HepG2 (cell line): ENCODE results near the gene AEBP1. TPM values are rescaled to one million over a fixed set of nuclear protein-coding genes. Genes with fewer than 3 reads are reported as not detected.
A peak's percentile ranks its signal among the peaks of the same experiment; 100 is the strongest.

ENCODE experiments used
- NRL ChIP-seq: sonication (generic); formaldehyde crosslinking; IDR thresholded peaks from 2 replicates; pipeline ENCODE4 v1.5.0; 2020; ENCODE audit warnings: missing genetic modification reagents, mild to moderate bottlenecking, moderate library complexity, borderline replicate concordance
- RELA ChIP-seq: sonication (generic); formaldehyde crosslinking; IDR thresholded peaks from 2 replicates; pipeline ENCODE4 v1.4.0; 2020; ENCODE audit warnings: missing genetic modification reagents
- ZNF572 ChIP-seq: sonication (generic); formaldehyde crosslinking; IDR thresholded peaks from 2 replicates; pipeline ENCODE4 v1.5.1; 2020; ENCODE audit warnings: mild to moderate bottlenecking, missing genetic modification reagents
- polyA plus RNA-seq, 8 experiments: library from polyadenylated mRNA; depleted of rRNA in 3 of 8; stranded (reverse) in 7 of 8; unstranded in 1 of 8; fragments of >200 nt; fragmentation: Illumina TruSeq in 4 of 8; extraction: Trizol in 4 of 8; gene quantifications; 2 replicates each; pipeline versions ENCODE4 v1.2.1 to v1.2.3, GENCODE V29; 2011 to 2016; ENCODE audit warnings: low read depth in 4 of 8, missing spikeins in 1 of 8, mixed read lengths in 1 of 8; ENCODE audit not compliant: insufficient read depth in 1 of 8
- total RNA-seq, 5 experiments: library from RNA; depleted of rRNA; stranded (reverse); fragments of >200 nt; fragmentation: Illumina TruSeq; extraction: Trizol; gene quantifications; 2 replicates each; pipeline ENCODE4 v1.2.3, GENCODE V29; 2016; ENCODE audit warnings: low read depth in 1 of 5
- TF ChIP-seq, protein P1 (sequence below): IDR thresholded peaks from 2 replicates; pipeline ENCODE4 v1.6.1; 2016; ENCODE audit warnings: low read depth
- TF ChIP-seq, protein P2 (sequence below): sonication (generic); formaldehyde crosslinking; IDR thresholded peaks from 2 replicates; pipeline ENCODE4 v1.4.0; 2020; ENCODE audit warnings: mild to moderate bottlenecking, low read depth, missing genetic modification reagents
- TF ChIP-seq, protein P3 (sequence below), 2 experiments: sonication (generic) in 1 of 2; formaldehyde crosslinking in 1 of 2; IDR thresholded peaks; 2 replicates each; pipeline versions ENCODE4 v1.6.1 to v1.9.0; 2014 to 2022; ENCODE audit warnings: antibody characterized with exemption in 1 of 2, borderline replicate concordance in 1 of 2, inconsistent platforms in 1 of 2, low read depth in 1 of 2, missing genetic modification reagents in 1 of 2
- TF ChIP-seq, protein P4 (sequence below): sonication (generic); formaldehyde crosslinking; IDR thresholded peaks from 2 replicates; pipeline ENCODE4 v1.4.0; 2020; ENCODE audit warnings: missing genetic modification reagents
- TF ChIP-seq, protein P5 (sequence below): sonication (generic); formaldehyde crosslinking; IDR thresholded peaks from 2 replicates; pipeline ENCODE4 v1.4.0; 2020; ENCODE audit warnings: missing genetic modification reagents

AEBP1 gene
- total and polyA plus RNA-seq, 2 of the 13 experiments (the other 11 are each of a cell fraction or from before 2014, with no cell fraction given), result 0.22 to 0.55 TPM

DNA sequence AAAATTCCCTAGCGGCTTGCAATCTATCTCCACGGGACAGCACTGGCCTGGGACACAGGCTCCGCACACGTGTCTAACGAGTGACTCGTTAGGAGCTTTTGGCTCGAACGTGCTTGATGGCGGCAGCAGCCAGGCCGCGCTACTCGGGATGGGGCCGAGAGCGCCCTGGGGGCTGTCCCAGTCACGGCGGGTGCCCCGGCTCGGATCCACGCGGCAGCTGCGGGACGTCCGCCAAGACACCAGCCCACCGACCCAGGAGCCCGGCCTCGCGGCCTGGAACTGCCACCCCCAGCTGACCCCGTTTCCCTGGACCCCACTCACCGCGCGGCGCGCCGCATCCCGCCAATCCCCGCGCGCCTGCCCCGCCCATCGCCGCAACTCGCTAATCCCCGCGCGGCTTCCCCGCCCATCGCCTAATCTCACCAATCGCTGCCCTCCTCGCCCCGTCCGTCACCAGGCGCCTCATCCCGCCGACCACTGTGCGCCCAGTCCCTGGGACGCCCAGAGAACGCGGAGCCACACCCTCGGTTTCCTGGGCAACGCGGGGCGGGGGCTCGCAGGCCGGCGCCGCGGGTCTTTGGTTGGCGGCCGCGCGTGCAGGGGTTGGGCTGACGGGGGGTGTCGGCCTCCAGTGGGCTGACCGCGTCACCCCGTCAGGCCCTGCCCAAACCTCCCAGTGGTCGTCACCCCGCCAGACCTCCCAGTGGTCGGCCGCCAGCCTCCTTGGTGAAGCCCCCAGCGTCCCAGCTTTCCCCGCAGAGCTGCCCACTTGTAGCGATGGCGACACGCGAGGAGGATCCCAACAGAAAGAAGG, 19.3 kb downstream of the AEBP1 start, which contains the start of gene POLD2 (continued):
- TF ChIP-seq, protein P1, sequence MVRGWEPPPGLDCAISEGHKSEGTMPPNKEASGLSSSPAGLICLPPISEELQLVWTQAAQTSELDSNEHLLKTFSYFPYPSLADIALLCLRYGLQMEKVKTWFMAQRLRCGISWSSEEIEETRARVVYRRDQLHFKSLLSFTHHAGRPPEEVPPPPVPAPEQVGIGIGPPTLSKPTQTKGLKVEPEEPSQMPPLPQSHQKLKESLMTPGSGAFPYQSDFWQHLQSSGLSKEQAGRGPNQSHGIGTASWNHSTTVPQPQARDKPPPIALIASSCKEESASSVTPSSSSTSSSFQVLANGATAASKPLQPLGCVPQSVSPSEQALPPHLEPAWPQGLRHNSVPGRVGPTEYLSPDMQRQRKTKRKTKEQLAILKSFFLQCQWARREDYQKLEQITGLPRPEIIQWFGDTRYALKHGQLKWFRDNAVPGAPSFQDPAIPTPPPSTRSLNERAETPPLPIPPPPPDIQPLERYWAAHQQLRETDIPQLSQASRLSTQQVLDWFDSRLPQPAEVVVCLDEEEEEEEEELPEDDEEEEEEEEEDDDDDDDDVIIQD, result peak; percentile 46; the same call in 1 of the 2 replicates
- TF ChIP-seq NRL (CRISPR knock-in tag) (peak; percentile 77; the same call in 1 of the 2 replicates), RELA (CRISPR knock-in tag) (no peak), ZNF572 (CRISPR knock-in tag) (no peak)
- TF ChIP-seq, protein P2, sequence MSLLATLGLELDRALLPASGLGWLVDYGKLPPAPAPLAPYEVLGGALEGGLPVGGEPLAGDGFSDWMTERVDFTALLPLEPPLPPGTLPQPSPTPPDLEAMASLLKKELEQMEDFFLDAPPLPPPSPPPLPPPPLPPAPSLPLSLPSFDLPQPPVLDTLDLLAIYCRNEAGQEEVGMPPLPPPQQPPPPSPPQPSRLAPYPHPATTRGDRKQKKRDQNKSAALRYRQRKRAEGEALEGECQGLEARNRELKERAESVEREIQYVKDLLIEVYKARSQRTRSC, result peak; percentile 89; the same call in 1 of the 2 replicates
- TF ChIP-seq, protein P3, sequence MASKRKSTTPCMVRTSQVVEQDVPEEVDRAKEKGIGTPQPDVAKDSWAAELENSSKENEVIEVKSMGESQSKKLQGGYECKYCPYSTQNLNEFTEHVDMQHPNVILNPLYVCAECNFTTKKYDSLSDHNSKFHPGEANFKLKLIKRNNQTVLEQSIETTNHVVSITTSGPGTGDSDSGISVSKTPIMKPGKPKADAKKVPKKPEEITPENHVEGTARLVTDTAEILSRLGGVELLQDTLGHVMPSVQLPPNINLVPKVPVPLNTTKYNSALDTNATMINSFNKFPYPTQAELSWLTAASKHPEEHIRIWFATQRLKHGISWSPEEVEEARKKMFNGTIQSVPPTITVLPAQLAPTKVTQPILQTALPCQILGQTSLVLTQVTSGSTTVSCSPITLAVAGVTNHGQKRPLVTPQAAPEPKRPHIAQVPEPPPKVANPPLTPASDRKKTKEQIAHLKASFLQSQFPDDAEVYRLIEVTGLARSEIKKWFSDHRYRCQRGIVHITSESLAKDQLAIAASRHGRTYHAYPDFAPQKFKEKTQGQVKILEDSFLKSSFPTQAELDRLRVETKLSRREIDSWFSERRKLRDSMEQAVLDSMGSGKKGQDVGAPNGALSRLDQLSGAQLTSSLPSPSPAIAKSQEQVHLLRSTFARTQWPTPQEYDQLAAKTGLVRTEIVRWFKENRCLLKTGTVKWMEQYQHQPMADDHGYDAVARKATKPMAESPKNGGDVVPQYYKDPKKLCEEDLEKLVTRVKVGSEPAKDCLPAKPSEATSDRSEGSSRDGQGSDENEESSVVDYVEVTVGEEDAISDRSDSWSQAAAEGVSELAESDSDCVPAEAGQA (IDR thresholded peaks at IDR 0.05; ENCODE audit: low read depth), result peak; percentile 23; the same call in 1 of the 2 replicates
- TF ChIP-seq, protein P3 (CRISPR knock-in tag; IDR thresholded peaks at IDR 0.05; ENCODE audit: borderline replicate concordance), result no peak
- TF ChIP-seq, protein P4, sequence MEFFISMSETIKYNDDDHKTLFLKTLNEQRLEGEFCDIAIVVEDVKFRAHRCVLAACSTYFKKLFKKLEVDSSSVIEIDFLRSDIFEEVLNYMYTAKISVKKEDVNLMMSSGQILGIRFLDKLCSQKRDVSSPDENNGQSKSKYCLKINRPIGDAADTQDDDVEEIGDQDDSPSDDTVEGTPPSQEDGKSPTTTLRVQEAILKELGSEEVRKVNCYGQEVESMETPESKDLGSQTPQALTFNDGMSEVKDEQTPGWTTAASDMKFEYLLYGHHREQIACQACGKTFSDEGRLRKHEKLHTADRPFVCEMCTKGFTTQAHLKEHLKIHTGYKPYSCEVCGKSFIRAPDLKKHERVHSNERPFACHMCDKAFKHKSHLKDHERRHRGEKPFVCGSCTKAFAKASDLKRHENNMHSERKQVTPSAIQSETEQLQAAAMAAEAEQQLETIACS (CRISPR knock-in tag), result no peak
- TF ChIP-seq, protein P5, sequence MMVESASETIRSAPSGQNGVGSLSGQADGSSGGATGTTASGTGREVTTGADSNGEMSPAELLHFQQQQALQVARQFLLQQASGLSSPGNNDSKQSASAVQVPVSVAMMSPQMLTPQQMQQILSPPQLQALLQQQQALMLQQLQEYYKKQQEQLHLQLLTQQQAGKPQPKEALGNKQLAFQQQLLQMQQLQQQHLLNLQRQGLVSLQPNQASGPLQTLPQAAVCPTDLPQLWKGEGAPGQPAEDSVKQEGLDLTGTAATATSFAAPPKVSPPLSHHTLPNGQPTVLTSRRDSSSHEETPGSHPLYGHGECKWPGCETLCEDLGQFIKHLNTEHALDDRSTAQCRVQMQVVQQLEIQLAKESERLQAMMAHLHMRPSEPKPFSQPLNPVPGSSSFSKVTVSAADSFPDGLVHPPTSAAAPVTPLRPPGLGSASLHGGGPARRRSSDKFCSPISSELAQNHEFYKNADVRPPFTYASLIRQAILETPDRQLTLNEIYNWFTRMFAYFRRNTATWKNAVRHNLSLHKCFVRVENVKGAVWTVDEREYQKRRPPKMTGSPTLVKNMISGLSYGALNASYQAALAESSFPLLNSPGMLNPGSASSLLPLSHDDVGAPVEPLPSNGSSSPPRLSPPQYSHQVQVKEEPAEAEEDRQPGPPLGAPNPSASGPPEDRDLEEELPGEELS (CRISPR knock-in tag), result no peak
